B cell (primary cell): ENCODE data around the gene SDK1.

Experiments
- CTCF ChIP-seq: fragments of 200-600 bp; IDR thresholded peaks from one replicate; pipeline ENCODE4 v1.8.0; 2022; ENCODE audit warnings: antibody characterized with exemption, mild to moderate bottlenecking
- EZH2 ChIP-seq: IDR thresholded peaks from 2 replicates; pipeline ENCODE4 v1.6.1; 2012; ENCODE audit warnings: borderline replicate concordance, low read depth, mild to moderate bottlenecking, moderate library complexity, low read length; ENCODE audit not compliant: insufficient read depth, poor library complexity, severe bottlenecking

GRCh38 chr7:4136036-4136435 is 835.0 kb downstream of the SDK1 start:
- TF ChIP-seq CTCF, result no peak
- no peak for TF ChIP-seq EZH2
